Endothelial cell of umbilical vein (primary cell): ENCODE results near the gene EEFSEC. TPM values are rescaled to one million over a fixed set of nuclear protein-coding genes. Genes with fewer than 3 reads are reported as not detected.

Source experiments
- BruUV-seq: library from RNA; stranded (reverse); fragments of 400-500 nt; replicated peaks from 2 replicates; lab custom pipeline; 2021; lab: Mats Ljungman, UMichigan
- CTCF ChIA-PET: fragments of 300-600, 350-600 bp; sonication (Branson Sonifier 250); formaldehyde crosslinking; loops from one replicate; lab custom pipeline; 2021; ENCODE audit warnings: antibody characterized with exemption, inconsistent platforms; lab: Charles Lee
- POLR2A ChIA-PET: fragments of 300-600, 350-600 bp; sonication (Branson Sonifier 250); formaldehyde crosslinking; loops from one replicate; lab custom pipeline; 2021; ENCODE audit warnings: antibody characterized with exemption, inconsistent platforms; lab: Charles Lee
- DNase-seq: peaks from one replicate; pipeline ENCODE4 v3.0.0-alpha.2; 2011; ENCODE audit warnings: low read depth, low spot score
- FAIRE-seq: peaks from 2 replicates; lab custom pipeline; 2011; peaks lifted over from hg19 to GRCh38; lab: Jason Lieb, UNC
- H2AFZ ChIP-seq: 2 replicates; pipeline ENCODE4 v1.6.0; 2012; ENCODE audit warnings: low read depth, low read length, control low read depth, inconsistent platforms
- H3K27ac ChIP-seq: 2 replicates; pipeline ENCODE4 v1.5.1; 2011; ENCODE audit warnings: low read depth, mild to moderate bottlenecking, control low read depth, low read length, moderate library complexity; ENCODE audit not compliant: insufficient read depth
- H3K27me3 ChIP-seq, 2 experiments: 2 replicates each; pipeline versions ENCODE4 v1.6.0 to v1.6.1; 2011; ENCODE audit warnings: low read length in 2 of 2, mixed read lengths in 1 of 2; ENCODE audit not compliant: control insufficient read depth in 2 of 2, insufficient read depth in 2 of 2
- H3K36me3 ChIP-seq, 2 experiments: 2 replicates in 1 of 2; 3 replicates in 1 of 2; pipeline ENCODE4 v1.5.1; 2011; ENCODE audit warnings: low read length in 2 of 2, mild to moderate bottlenecking in 1 of 2, moderate library complexity in 1 of 2; ENCODE audit not compliant: control insufficient read depth in 2 of 2, insufficient read depth in 2 of 2; ENCODE audit errors: extremely low read depth in 1 of 2
- H3K4me1 ChIP-seq: 3 replicates; pipeline ENCODE4 v1.5.1; 2011; ENCODE audit warnings: mild to moderate bottlenecking, low read length; ENCODE audit not compliant: control insufficient read depth, insufficient read depth; ENCODE audit errors: extremely low read depth
- H3K4me2 ChIP-seq: 2 replicates; pipeline ENCODE4 v1.6.1; 2011; ENCODE audit warnings: low read length, control low read depth, mixed read lengths; ENCODE audit not compliant: insufficient read depth
- H3K4me3 ChIP-seq, 3 experiments: fragments of 200-600 bp in 1 of 3; sonication (generic), shearing (Covaris generic) in 1 of 3; replicated peaks in 1 of 3; 2 replicates each; pipeline ENCODE4 v1.5.1; 2011 to 2016; ENCODE audit warnings: control low read depth in 3 of 3, low read length in 3 of 3, mild to moderate bottlenecking in 2 of 3, inconsistent platforms in 1 of 3, low read depth in 1 of 3, moderate library complexity in 1 of 3; ENCODE audit not compliant: insufficient read depth in 1 of 3
- H3K79me2 ChIP-seq: 2 replicates; pipeline ENCODE4 v1.6.0; 2012; ENCODE audit warnings: low read length, inconsistent platforms; ENCODE audit not compliant: control insufficient read depth, insufficient read depth
- H3K9ac ChIP-seq: replicated peaks from 2 replicates; pipeline ENCODE3; 2011; ENCODE audit warnings: low read length, control low read depth; ENCODE audit not compliant: insufficient read depth; ENCODE audit errors: extremely low read depth
- H3K9me1 ChIP-seq: replicated peaks from 3 replicates; pipeline ENCODE4 v1.6.0; 2011; ENCODE audit warnings: mild to moderate bottlenecking, low read length; ENCODE audit not compliant: control insufficient read depth, insufficient read depth; ENCODE audit errors: extremely low read depth
- H3K9me3 ChIP-seq: replicated peaks from 2 replicates; pipeline ENCODE4 v1.5.1; 2012; ENCODE audit warnings: low read length, inconsistent platforms; ENCODE audit not compliant: control insufficient read depth, insufficient read depth
- H4K20me1 ChIP-seq: replicated peaks from 2 replicates; pipeline ENCODE3; 2011; ENCODE audit warnings: mild to moderate bottlenecking, low read length; ENCODE audit not compliant: control insufficient read depth, insufficient read depth; ENCODE audit errors: extremely low read depth
- CTCF ChIP-seq, 2 donors: IDR thresholded peaks; 1 replicate in 1 of 2; 2 replicates in 1 of 2; pipeline ENCODE4 v1.5.1; 2011; ENCODE audit warnings: low read length in 2 of 2, mild to moderate bottlenecking in 2 of 2, moderate library complexity in 2 of 2, control low read depth in 1 of 2, inconsistent platforms in 1 of 2, low read depth in 1 of 2; ENCODE audit not compliant: insufficient read depth in 1 of 2; ENCODE audit errors: extremely low read depth in 1 of 2
- EZH2 ChIP-seq: IDR thresholded peaks from 2 replicates; pipeline ENCODE4 v1.6.1; 2012; ENCODE audit warnings: borderline replicate concordance, low read depth, mild to moderate bottlenecking, moderate library complexity, low read length, inconsistent platforms; ENCODE audit not compliant: severe bottlenecking
- FOS ChIP-seq: IDR thresholded peaks from 2 replicates; pipeline ENCODE4 v1.6.1; 2011; ENCODE audit warnings: mild to moderate bottlenecking, low read length, moderate library complexity, borderline replicate concordance; ENCODE audit not compliant: insufficient read depth
- GATA2 ChIP-seq: IDR thresholded peaks from 2 replicates; pipeline ENCODE4 v1.7.0; 2011; ENCODE audit warnings: low read depth, mild to moderate bottlenecking, moderate library complexity, mixed read lengths, low read length; ENCODE audit not compliant: insufficient read length, insufficient read depth
- JUN ChIP-seq: IDR thresholded peaks from 2 replicates; pipeline ENCODE4 v1.6.1; 2011; ENCODE audit warnings: borderline replicate concordance, low read depth; ENCODE audit not compliant: insufficient read length, insufficient read depth
- MYC ChIP-seq: IDR thresholded peaks from one replicate; pipeline ENCODE4 v1.6.1; 2011; ENCODE audit warnings: mild to moderate bottlenecking, low read depth, low read length
- POLR2A ChIP-seq: IDR thresholded peaks from 2 replicates; pipeline ENCODE4 v1.6.1; 2012; ENCODE audit warnings: low read depth, mild to moderate bottlenecking, control low read depth, low read length
- POLR2AphosphoS5 ChIP-seq: IDR thresholded peaks from 2 replicates; pipeline ENCODE4 v1.6.1; 2012; ENCODE audit warnings: low read depth, mild to moderate bottlenecking, control low read depth, low read length, moderate library complexity; ENCODE audit not compliant: insufficient read depth
- dilution Hi-C: fragments of 300-500 bp; cut with MboI; formaldehyde crosslinking; loops from one replicate; pipeline ENCODE4 v1.15.0; 2019; ENCODE audit warnings: low sequenced_read_pairs; ENCODE audit not compliant: extremely low pct_ligation_motif_present
- intact Hi-C: fragments of 100-400 bp; cut with micrococcal nuclease; formaldehyde crosslinking; loops from one replicate; pipeline ENCODE4 v1.10.0; 2022
- polyA plus RNA-seq, 4 experiments: library from polyadenylated mRNA; depleted of rRNA in 3 of 4; stranded (reverse) in 3 of 4; unstranded in 1 of 4; fragments of >200 nt; gene quantifications; 2 replicates each; pipeline versions ENCODE4 v1.2.1 to v1.2.3, GENCODE V29; 2011 to 2012; ENCODE audit warnings: missing spikeins in 1 of 4
- total RNA-seq: library from RNA; stranded (reverse); gene quantifications from 2 replicates; pipeline ENCODE4 v1.2.3, GENCODE V29; 2021
- TF ChIP-seq, protein P1 (sequence below): IDR thresholded peaks from 2 replicates; pipeline ENCODE4 v1.6.1; 2011; ENCODE audit not compliant: insufficient read depth, insufficient read length

Gene EEFSEC
- total and polyA plus RNA-seq, 2 donors (not counting 3 experiments of a cell fraction or from before 2014, with no cell fraction given): 13.1 to 14.5 TPM

- no peaks in the 10 kb centered on the region for H4K20me1 ChIP-seq
- peaks cover 4 to 7% of the 10 kb centered on the region in 2 experiments for H3K36me3 ChIP-seq
- peaks cover 14% of the 10 kb centered on the region for H3K4me1 ChIP-seq
- H3K9me3 ChIP-seq: no peaks in the 10 kb centered on the region
- no peak overlapping the region for H3K4me2 ChIP-seq
- H3K4me3 ChIP-seq: no peak overlapping the region
- BruUV-seq: no TSS peak
- DNase-seq (no peak), FAIRE-seq (no peak)
- no peaks in the 10 kb centered on the region for H3K9me1 ChIP-seq
- dilution Hi-C loops: no loop called here
- H3K27me3 ChIP-seq: no peaks in the 10 kb centered on the region
- no peak overlapping the region for H3K27ac ChIP-seq
- no peak overlapping the region for H2AFZ ChIP-seq
- ChIA-PET CTCF (interaction anchor here (4.1 kb wide), 1 partner anchor 9 kb away, joined by 26 read pairs; the partner anchor contains the start of gene RUVBL1), POLR2A (no interaction called here)
- H3K9ac ChIP-seq: no peak overlapping the region
- H3K79me2 ChIP-seq: peaks cover 19% of the 10 kb centered on the region
- TF ChIP-seq POLR2A (no peak), JUN (no peak), EZH2 (no peak), POLR2AphosphoS5 (no peak), GATA2 (no peak), FOS (no peak), CTCF (IDR thresholded peaks at IDR 0.05; ENCODE audit: extremely low read depth in 1 of 2, insufficient read depth in 1 of 2, low read depth in 1 of 2, low read length in 2 of 2) (no peak), MYC (no peak)
- TF ChIP-seq, protein P1, sequence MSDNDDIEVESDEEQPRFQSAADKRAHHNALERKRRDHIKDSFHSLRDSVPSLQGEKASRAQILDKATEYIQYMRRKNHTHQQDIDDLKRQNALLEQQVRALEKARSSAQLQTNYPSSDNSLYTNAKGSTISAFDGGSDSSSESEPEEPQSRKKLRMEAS: no peak
- intact Hi-C loops: no loop called here
Measured at GRCh38 chr3:128113817-128114794, 39.2 kb upstream of the EEFSEC start.
